Fibroblast of the aortic adventitia (primary cell): ENCODE results near the gene RNLS. TPM values are rescaled to one million over a fixed set of nuclear protein-coding genes. Genes with fewer than 3 reads are reported as not detected.

Experiments
- DNase-seq: peaks from one replicate; pipeline ENCODE4 v3.0.0-alpha.2; 2010; ENCODE audit warnings: low read depth
- H3K4me3 ChIP-seq: 2 replicates; pipeline ENCODE4 v1.5.1; 2011; ENCODE audit warnings: low read depth, mild to moderate bottlenecking, control low read depth, low read length, moderate library complexity
- total RNA-seq: library from RNA; depleted of rRNA; stranded (reverse); fragments of >200 nt; gene quantifications from 2 replicates; pipeline ENCODE4 v1.2.3, GENCODE V29; 2012; ENCODE audit warnings: low replicate concordance
- TF ChIP-seq, protein P1 (sequence below): IDR thresholded peaks from 2 replicates; pipeline ENCODE4 v1.5.1; 2011; ENCODE audit warnings: mild to moderate bottlenecking, low read length, control low read depth, inconsistent platforms; ENCODE audit not compliant: insufficient read depth

Gene RNLS
- total RNA-seq, 1 donor, result 16.8 TPM

DNA sequence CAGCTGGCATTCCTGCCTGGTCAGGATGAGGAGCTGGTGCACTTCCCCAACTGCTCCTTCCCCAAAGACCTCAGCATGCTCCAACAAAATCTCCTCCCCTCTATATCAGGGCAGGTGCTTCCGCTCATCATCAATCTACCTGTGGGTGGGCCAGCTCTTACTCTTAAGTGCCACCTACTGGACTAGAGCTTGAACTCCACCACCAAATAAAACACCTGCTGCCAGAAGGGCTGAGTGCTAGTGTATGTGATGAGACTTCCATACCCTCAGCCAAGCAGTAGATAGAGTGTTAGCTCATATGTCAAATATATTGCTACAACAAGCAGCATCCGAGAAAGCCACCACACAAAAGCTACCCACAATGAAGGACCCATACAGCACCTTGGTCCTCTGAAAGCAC lies 264.3 kb downstream of the RNLS start:
- TF ChIP-seq, protein P1, sequence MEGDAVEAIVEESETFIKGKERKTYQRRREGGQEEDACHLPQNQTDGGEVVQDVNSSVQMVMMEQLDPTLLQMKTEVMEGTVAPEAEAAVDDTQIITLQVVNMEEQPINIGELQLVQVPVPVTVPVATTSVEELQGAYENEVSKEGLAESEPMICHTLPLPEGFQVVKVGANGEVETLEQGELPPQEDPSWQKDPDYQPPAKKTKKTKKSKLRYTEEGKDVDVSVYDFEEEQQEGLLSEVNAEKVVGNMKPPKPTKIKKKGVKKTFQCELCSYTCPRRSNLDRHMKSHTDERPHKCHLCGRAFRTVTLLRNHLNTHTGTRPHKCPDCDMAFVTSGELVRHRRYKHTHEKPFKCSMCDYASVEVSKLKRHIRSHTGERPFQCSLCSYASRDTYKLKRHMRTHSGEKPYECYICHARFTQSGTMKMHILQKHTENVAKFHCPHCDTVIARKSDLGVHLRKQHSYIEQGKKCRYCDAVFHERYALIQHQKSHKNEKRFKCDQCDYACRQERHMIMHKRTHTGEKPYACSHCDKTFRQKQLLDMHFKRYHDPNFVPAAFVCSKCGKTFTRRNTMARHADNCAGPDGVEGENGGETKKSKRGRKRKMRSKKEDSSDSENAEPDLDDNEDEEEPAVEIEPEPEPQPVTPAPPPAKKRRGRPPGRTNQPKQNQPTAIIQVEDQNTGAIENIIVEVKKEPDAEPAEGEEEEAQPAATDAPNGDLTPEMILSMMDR, result peak; percentile 26
- no peak overlapping the region for H3K4me3 ChIP-seq
- no peak for DNase-seq

DNA sequence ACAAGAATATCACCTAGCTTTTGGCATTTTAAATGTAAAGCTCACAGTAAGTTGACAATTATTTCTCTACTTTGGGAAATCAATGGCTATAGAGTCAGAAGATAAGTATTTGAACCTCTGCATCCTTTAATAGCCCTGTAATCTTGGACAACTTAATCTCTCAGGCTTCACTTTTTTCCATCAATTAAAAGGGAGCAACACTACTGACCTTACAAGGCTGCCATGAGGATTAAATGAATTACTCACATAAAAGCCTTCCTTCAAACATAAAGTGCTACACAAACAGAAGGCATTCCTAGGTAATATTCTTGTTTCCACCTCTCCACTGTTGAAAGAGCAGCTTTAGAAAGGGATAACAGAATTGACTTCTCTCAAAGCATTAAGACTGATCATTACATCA lies 266.0 kb downstream of the RNLS start:
- TF ChIP-seq, protein P1, result no peak

GRCh38 chr10:88316292-88316861 lies 266.7 kb downstream of the RNLS start:
- H3K4me3 ChIP-seq, result no peak overlapping the region
- DNase-seq, result no peak
- TF ChIP-seq, protein P1, result no peak

More for the DNA sequence above, 266.0 kb downstream of the RNLS start:
- H3K4me3 ChIP-seq, result no peak overlapping the region
- DNase-seq, result no peak

GRCh38 chr10:88315755-88316154 lies 267.4 kb downstream of the RNLS start:
- no peak overlapping the region for H3K4me3 ChIP-seq
- TF ChIP-seq, protein P1, result no peak
- DNase-seq, result no peak

DNA sequence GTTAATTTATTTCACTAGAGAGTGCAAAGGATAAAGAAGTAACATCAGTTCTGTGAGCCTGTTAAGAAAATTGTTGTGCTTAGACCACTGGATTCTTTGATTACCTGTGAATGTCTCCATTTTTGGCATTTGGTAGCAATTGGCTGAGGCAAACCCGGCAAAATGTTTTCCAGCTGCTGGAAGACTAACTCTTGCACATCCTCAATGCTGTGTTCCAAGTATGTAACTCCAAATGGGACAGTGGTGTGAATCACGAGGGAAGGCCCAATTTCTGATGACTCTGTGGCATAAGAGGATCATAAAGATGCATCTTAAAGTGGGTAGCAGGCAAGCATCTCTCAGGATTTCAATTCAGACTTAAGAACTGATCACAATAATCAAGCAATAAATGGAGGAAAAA lies 268.8 kb downstream of the RNLS start:
- no peak overlapping the region for H3K4me3 ChIP-seq
- no peak for DNase-seq
- TF ChIP-seq, protein P1, result no peak

DNA sequence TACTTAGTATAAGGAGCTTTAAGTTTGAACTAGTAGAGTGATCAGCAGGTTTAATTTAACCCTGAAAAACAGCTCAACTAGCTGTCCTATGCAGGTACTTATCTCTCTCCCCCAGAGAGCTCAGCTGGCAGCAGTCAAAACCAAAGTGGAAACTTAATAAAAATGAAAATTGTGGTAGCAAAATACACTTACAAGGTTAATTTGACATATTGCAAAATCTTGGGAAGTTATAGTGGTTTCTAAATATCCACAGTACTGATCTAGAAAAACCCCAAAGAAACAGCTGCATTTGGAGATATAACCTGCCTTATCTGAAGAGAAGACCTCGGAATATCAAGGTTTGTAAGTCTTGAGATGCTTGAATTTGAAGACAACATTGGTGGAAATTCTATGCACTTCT lies 269.2 kb downstream of the RNLS start:
- DNase-seq, result no peak
- no peak overlapping the region for H3K4me3 ChIP-seq
- TF ChIP-seq, protein P1, result no peak

DNA sequence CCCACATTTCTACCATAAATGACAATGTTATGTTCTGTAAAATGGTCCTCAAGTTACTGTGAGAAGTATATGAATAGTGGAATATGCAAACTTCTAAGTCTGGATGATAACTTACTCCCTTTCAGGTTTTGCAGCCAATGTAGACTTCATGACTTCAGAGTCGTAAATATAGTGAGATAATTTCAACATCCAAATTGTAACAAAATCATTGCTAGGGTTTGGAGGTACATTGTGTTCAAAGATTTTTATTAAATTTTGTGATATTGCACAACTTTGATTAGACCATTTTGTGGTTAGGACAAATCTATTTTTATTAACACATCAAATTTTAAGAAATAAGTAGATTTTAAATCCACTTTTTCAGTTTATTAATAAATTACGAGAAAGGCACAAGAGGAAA lies 270.3 kb downstream of the RNLS start:
- TF ChIP-seq, protein P1, result no peak
- H3K4me3 ChIP-seq, result no peak overlapping the region
- no peak for DNase-seq
